GM21526 (cell line): ENCODE data around the gene SLC6A12.
"Not testable (repeated sequence)": the region's sequence is repeated elsewhere in the genome, so short reads cannot be mapped to it uniquely, and the experiment has no call there.

Experiments
- ATAC-seq: cut with Tn5 transposase; IDR thresholded peaks from one replicate; pipeline ENCODE4 v1.9.1; 2021; ENCODE audit warnings: moderate library complexity; ENCODE audit not compliant: unreplicated experiment, low FRiP score

SLC6A12 gene

GRCh38 chr12:235967-236366 is 22.0 kb upstream of the SLC6A12 start:
- not testable (repeated sequence) for ATAC-seq

GRCh38 chr12:234891-235415 is 21.0 kb upstream of the SLC6A12 start:
- ATAC-seq: no peak

- ATAC-seq: no peak
Observed at GRCh38 chr12:234019-234418, 20.1 kb upstream of the SLC6A12 start.

- no peak for ATAC-seq
Observed at GRCh38 chr12:233615-233968, 19.6 kb upstream of the SLC6A12 start.

GRCh38 chr12:232731-233614 is 19.0 kb upstream of the SLC6A12 start:
- no peak for ATAC-seq

GRCh38 chr12:230925-231671 is 17.1 kb upstream of the SLC6A12 start:
- ATAC-seq: no peak

GRCh38 chr12:229441-230191 is 15.7 kb upstream of the SLC6A12 start:
- no peak for ATAC-seq

- ATAC-seq: no peak
Observed at GRCh38 chr12:228846-229200, 14.9 kb upstream of the SLC6A12 start.

- no peak for ATAC-seq
Observed at GRCh38 chr12:227923-228845, 14.2 kb upstream of the SLC6A12 start.

GRCh38 chr12:227286-227915 is 13.4 kb upstream of the SLC6A12 start:
- ATAC-seq: no peak

GRCh38 chr12:226401-226800 is 12.4 kb upstream of the SLC6A12 start:
- no peak for ATAC-seq

- ATAC-seq: no peak
Observed at GRCh38 chr12:225012-225411, 11.1 kb upstream of the SLC6A12 start.

GRCh38 chr12:224330-224729 is 10.4 kb upstream of the SLC6A12 start:
- ATAC-seq: no peak

GRCh38 chr12:223841-224240 is 9.9 kb upstream of the SLC6A12 start:
- ATAC-seq: no peak

GRCh38 chr12:221736-222135 is 7.8 kb upstream of the SLC6A12 start:
- no peak for ATAC-seq

- no peak for ATAC-seq
Observed at GRCh38 chr12:220946-221550, 7.1 kb upstream of the SLC6A12 start.

- ATAC-seq: no peak
Observed at GRCh38 chr12:220491-220890, 6.5 kb upstream of the SLC6A12 start.

GRCh38 chr12:219891-220352 is 6.0 kb upstream of the SLC6A12 start:
- peak; percentile 71 for ATAC-seq
